ENCODE results near the gene ANKRD37.

Gene ANKRD37

GRCh38 chr4:185380320-185380719 lies 16.3 kb upstream of the ANKRD37 start:
- Histone ChIP-seq H3K27me3 (no peaks in the 10 kb centered on the region), H3K4me1 (peaks cover 0 to 10% (median 1%) of the 10 kb centered on the region in 4 donors), H3K4me3 (no peak overlapping the region), H3K36me3 (no peaks in the 10 kb centered on the region), H3K27ac (no peak overlapping the region), H3K9me3 (no peaks in the 10 kb centered on the region)
- DNase-seq: no peak
- intact Hi-C loops (cut with DNase I; ENCODE audit: low total_unique reads): no loop called here
- TF ChIP-seq, protein P1, sequence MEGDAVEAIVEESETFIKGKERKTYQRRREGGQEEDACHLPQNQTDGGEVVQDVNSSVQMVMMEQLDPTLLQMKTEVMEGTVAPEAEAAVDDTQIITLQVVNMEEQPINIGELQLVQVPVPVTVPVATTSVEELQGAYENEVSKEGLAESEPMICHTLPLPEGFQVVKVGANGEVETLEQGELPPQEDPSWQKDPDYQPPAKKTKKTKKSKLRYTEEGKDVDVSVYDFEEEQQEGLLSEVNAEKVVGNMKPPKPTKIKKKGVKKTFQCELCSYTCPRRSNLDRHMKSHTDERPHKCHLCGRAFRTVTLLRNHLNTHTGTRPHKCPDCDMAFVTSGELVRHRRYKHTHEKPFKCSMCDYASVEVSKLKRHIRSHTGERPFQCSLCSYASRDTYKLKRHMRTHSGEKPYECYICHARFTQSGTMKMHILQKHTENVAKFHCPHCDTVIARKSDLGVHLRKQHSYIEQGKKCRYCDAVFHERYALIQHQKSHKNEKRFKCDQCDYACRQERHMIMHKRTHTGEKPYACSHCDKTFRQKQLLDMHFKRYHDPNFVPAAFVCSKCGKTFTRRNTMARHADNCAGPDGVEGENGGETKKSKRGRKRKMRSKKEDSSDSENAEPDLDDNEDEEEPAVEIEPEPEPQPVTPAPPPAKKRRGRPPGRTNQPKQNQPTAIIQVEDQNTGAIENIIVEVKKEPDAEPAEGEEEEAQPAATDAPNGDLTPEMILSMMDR (IDR thresholded peaks at IDR 0.05): no peak

DNA sequence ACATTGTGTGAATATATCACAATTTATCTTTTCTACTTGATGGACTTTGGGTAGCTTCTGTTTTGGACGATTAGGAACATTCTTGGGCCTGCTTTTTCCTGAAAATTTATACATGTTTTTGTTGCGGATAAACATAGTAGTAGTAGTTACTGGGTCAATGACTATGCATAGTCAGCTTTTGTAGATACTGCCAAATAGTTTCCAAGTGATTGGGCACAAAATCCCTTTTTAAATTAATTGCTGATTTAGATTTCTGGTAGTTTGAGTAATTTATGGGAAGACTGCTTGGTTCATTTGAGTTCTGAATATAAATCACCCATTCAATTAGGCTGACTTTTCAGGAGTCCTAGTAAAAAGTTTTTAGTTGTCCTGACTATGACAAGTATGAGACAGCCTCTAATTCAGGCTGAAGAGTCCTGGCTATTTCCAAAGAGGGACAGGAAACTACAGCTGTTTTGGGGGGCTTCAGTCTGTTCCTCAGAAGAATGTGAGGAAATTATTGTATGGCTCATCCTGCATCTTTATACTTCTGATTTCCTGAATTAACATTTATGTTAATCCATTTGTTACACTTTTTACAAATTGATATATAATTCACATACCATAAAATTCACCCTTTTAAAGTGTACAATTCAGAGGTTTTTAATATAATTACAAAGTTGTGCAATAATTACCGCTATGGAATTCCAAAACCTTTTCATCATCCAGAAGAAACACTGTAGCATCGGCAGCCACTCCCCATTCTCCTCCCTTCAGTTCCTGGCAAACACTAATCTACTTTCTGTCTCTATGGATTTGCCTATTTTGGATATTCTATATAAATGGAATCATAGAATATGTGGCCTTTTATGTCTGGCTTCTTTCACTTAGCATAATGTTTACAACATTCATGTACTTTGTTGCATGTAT lies 15.1 kb upstream of the ANKRD37 start:
- TF ChIP-seq, protein P1 (IDR thresholded peaks at IDR 0.05): no peak
- no peak overlapping the region for H3K27ac ChIP-seq
- no peaks in the 10 kb centered on the region for H3K9me3 ChIP-seq
- no peak for DNase-seq
- peaks cover 0 to 22% (median 1%) of the 10 kb centered on the region in 4 donors for H3K4me1 ChIP-seq
- intact Hi-C loops (cut with DNase I; ENCODE audit: low total_unique reads): no loop called here
- H3K36me3 ChIP-seq: no peaks in the 10 kb centered on the region
- H3K27me3 ChIP-seq: no peaks in the 10 kb centered on the region
- H3K4me3 ChIP-seq: no peak overlapping the region

- H3K9me3 ChIP-seq: no peaks in the 10 kb centered on the region
- no peaks in the 10 kb centered on the region for H3K27me3 ChIP-seq
- intact Hi-C loops (cut with DNase I; ENCODE audit: low total_unique reads): no loop called here
- peaks cover 0 to 23% (median 1%) of the 10 kb centered on the region in 4 donors for H3K4me1 ChIP-seq
- TF ChIP-seq, protein P1 (IDR thresholded peaks at IDR 0.05): no peak
- DNase-seq: no peak
- H3K36me3 ChIP-seq: no peaks in the 10 kb centered on the region
- no peak overlapping the region for H3K27ac ChIP-seq
- no peak overlapping the region for H3K4me3 ChIP-seq
Measured at GRCh38 chr4:185382754-185383153, 13.9 kb upstream of the ANKRD37 start.

DNA sequence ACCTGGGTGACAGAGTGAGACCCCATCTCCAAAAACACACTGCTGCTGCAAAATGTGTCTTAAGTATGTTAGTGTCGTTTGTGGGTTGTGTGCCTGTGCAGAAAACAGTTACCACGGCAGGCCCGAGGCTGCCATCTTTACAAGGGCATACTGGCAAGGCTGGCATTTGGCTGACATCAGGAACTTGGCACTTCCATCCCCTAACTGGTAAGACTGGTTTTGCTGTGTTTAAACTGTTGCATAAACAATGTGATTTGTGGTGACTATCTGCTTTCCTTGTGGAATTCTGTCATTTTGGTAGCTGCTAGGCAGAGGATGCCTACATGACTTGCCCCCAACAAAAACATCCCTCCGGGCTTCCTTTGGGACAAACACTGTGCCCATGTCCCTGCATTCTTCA lies 13.2 kb upstream of the ANKRD37 start:
- no peaks in the 10 kb centered on the region for H3K27me3 ChIP-seq
- intact Hi-C loops (cut with DNase I; ENCODE audit: low total_unique reads): no loop called here
- DNase-seq: no peak
- no peaks in the 10 kb centered on the region for H3K9me3 ChIP-seq
- no peaks in the 10 kb centered on the region for H3K36me3 ChIP-seq
- H3K4me3 ChIP-seq: no peak overlapping the region
- peaks cover 0 to 23% (median 1%) of the 10 kb centered on the region in 4 donors for H3K4me1 ChIP-seq
- no peak overlapping the region for H3K27ac ChIP-seq
- TF ChIP-seq, protein P1 (IDR thresholded peaks at IDR 0.05): no peak

GRCh38 chr4:185384061-185384460 lies 12.6 kb upstream of the ANKRD37 start:
- no peaks in the 10 kb centered on the region for H3K9me3 ChIP-seq
- no peak overlapping the region for H3K4me3 ChIP-seq
- H3K27ac ChIP-seq: no peak overlapping the region
- H3K27me3 ChIP-seq: no peaks in the 10 kb centered on the region
- TF ChIP-seq, protein P1 (IDR thresholded peaks at IDR 0.05): no peak
- intact Hi-C loops (cut with DNase I; ENCODE audit: low total_unique reads): no loop called here
- H3K36me3 ChIP-seq: no peaks in the 10 kb centered on the region
- DNase-seq: no peak
- H3K4me1 ChIP-seq: peaks cover 0 to 23% (median 1%) of the 10 kb centered on the region in 4 donors
